Activated T-cell treated with anti-CD3 and anti-CD28 coated beads for 1 hour (primary cell): ENCODE data around the gene EIF2A.
"Not testable (repeated sequence)": the region's sequence is repeated elsewhere in the genome, so short reads cannot be mapped to it uniquely, and the experiment has no call there.

ENCODE experiments used
- DNase-seq: peaks from one replicate; pipeline ENCODE4 v3.0.0-alpha.2; 2020; ENCODE audit warnings: low read depth

Gene EIF2A

DNA sequence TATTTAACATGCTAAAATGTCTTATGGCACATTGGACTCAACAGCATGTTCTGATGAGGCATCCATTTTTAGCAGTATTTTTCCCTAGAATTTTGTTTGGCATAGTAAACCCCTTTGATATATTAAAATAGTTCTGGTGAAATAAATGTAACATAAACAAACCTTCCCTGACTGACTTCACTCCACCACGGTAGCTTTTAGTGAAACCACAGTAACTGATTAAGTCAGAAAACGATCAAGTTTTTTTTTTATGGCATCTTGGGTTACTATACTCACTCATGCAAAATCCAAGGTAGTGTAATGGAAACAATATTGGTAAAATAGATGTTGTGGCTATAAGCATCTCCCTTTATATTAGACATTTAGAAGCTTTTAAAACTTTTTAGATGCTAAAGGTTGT, 3.1 kb upstream of the EIF2A start:
- no peak for DNase-seq

DNA sequence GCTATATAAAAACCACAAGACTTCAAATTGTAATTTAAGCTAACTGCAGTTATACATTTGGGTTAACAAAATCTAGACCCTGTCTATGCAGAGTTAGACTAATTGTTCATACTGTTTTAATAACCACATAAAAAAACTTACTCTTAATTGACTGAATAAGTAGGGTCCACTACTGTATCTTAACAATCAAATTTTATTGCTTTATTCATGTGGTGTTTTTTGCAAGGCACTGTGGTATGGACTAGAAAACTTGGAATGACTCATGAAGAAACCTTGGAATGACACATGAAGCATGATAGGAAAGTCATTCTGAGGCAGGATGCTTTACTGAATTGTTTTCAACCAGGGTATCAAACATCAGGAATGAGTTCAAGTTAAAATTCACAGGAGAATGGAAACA, 2.5 kb upstream of the EIF2A start:
- DNase-seq: no peak

DNA sequence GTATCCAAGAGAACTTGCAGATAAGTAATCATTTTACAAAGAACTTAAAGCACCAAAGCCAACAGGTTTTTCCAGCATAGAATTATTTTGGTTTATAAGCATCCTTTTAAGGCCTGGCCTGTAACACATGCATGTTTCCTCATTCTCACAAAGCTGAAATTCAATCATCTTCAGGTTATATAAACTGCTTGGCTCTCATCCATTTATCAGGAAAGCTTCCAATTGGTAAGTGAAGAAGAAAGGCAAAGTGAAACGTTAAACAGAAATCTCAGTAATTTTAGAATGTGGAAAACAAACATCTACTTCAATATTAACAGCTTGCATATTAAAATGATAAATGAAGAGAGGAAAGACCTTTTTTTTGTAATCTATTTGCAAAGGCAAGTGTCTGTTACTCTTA, 1.9 kb upstream of the EIF2A start:
- DNase-seq: no peak

DNA sequence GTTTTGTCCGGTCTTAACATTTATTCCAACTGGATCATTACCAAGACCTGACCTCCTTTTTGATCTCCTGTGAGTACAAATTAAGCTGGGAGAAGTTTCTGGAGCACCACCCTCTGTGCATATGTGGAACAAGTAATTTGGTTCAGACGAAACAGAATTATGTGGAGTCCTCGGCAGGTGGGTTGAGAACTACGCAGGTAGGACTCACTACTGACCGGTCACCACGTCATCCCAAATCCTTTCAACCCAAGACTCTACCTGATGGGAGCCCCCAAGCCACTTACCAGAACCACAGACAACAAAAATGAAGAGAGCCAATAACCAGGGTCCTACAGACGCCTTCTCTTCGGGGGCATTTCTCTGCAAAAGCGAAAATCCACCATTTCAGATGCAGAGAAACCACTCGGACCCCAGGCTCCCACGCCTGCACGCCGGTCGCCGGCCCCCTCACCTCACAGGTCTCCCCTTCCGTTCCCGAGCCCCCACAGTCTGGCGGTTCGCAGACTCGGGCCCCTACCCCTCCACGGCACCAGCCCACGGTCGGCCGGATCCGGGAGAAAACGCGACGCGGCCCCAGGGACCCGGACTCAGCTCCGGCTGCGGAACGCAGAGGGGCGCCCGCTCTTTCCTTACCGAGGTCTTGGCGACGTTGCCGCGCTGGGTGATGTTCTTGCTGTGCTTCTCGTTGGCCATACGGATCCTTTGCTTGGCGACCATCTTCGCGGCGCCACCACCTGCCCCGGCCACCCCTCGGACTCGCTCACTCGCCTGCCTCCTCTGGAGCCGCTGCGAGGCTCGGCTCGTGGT, 965 bp upstream of the EIF2A start:
- peak; percentile 29 for DNase-seq

DNA sequence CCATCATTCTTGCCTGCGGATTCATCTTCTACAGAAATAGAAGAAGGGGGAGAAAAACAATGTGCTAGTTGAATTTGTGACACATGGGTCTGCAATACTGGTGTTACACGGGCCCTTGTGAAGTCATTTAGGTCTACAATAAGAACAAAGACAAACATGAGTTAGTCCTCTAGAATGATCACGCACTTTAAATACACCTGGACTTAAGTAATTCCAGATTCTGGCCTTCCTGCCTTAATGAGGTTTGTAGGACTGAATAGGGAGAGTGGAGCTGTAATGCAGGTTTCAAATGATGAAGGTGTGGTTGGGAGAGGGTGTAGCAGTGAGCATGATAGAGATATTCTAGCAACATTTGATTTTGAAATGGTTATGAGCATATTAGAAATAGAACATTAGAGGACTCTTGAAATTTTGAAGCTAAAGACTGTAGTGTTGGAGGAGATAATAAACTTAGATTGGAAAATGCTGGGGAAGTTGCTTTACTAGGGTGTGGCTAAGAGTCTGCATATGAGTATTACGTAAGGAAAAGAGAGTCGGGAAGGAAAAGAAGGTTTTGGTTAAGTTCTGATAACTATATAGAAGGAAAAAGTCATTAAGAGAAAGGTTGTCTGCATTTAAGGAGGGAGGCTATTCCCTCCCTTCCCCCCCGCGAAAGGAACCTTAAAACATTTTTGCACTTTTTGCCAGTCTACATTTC, 606 bp downstream of the EIF2A start:
- no peak for DNase-seq

DNA sequence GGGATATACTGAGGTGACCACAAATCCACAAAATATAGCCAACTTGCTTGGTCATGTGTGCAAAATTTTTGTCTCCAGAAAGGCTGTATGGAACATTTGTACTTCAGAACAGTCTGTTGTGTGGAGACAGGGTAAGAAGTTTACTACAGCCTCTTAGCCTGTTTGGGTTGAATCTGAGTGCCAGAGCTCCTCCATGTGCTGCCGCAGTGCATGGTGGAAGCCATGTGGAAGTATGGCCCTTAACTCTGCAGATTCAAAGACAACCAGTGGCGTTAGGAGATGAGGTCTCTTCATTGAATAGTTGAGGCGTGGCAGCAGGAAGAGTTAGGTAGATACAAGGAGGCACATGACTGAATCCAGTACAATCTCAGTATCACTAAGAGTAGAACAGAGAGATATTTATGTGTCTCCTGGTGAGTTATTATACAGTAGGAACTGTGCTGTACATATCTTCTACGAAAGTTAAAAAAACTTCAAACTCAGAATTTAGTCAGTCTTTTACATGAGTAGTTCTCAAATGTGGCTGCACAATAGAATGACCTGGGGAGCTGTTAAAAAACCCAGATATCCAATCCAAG, 9.4 kb downstream of the EIF2A start:
- no peak for DNase-seq

DNA sequence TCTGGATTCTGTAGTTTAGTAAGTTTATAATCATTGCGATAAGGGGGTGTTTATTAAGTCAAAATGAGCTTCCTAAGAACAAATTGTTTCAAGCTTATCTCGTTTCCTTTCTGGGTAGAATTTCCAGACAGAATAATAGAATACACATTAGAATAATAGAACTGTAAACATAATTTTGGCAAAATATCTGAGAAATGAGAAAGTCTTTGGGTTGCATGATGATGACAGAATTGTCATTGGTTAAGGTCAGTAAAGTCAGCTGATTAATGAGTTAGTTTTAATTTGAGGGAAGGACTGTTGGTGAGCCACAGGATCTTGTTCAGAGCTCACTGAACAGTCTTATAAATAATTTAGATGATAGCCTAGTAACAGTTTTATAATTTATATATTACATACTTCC, 10.2 kb downstream of the EIF2A start:
- DNase-seq: no peak

DNA sequence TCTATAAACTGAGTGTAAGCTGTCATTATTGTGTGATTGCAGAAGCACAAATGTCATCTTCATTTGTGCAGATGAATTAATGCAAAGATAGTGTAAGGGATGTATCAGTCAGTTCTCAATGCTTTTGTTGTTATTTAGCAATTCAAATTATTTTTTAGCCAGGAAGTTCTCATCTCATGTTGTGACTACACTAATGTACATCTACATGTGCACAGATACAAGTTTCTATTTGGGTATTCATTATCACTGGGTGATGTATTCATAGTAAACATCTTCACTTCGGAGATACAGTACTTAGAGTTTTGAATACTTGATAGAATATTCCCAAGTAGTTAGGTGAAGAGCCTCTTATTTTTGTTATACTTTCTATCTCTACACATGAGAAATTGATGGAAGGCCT, 11.1 kb downstream of the EIF2A start:
- no peak for DNase-seq

DNA sequence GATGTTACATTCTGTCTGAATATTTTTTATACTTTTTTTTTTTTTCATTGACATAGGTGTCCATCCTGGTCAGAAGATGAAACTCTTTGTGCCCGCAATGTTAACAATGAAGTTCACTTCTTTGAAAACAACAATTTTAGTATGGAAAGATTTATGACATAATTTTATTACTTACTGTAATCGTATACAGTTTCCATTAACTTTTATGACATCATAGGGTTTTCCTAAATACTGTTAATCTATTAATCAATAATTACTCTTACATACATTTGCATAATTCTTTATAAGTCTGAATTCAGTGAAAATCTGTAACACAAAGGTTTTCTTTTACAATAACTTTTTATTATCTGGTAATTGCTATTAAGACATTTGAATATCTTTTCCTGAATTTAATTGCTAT, 17.7 kb downstream of the EIF2A start:
- DNase-seq: no peak

DNA sequence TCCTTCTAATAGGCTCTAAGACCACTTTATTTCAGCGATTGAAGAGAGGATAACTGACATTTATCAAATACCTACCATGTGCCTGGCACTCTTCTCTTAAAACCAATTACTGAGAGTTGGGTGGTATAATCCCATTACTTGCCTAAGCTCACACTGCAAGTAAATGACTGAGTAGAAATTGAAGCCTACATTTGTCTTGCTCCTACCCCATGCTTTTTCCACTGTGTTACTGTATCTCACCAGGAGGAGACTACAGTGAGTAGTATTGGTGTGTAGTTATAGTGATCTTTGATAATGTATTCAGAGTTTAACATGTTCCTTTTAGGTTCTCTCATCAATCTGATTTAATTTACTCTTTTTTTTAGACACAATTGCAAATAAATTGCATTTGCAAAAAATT, 20.7 kb downstream of the EIF2A start:
- no peak for DNase-seq

DNA sequence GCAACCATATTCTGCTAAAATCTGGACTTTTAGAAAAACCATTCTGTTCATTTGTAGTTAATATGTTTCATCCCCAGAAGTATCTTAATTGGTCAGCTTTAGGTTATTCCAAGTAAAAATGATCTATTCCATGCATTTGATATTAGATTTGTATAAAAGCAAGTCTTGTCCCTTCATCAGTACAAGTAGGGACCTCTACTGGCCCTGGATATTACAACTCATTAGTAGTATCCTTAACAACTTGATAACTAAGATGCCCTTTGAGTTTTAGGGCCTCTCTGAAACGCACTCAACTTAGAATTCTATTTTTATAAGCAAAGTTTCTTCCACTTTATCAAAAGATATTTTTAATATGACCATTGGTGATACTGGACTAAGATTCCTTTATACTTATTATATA, 31.3 kb downstream of the EIF2A start:
- no peak for DNase-seq

DNA sequence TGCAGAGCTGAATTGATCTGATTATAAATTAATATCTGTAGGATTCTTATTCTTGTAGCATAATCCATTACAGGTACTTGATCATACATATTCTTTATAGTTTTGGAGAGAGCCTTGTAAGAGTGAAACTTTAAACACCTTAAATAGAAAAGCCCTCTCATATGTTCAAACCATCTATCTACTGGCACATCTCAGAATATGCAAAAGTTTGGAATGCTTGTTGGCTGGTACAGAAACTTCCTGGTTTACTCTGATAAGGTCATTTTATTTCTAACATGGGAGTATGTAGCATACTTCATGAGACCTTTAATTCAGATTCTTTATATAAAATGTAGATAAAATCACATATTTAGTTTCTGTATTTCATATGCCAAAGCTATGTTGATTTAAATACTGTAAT, 34.6 kb downstream of the EIF2A start:
- no peak for DNase-seq

DNA sequence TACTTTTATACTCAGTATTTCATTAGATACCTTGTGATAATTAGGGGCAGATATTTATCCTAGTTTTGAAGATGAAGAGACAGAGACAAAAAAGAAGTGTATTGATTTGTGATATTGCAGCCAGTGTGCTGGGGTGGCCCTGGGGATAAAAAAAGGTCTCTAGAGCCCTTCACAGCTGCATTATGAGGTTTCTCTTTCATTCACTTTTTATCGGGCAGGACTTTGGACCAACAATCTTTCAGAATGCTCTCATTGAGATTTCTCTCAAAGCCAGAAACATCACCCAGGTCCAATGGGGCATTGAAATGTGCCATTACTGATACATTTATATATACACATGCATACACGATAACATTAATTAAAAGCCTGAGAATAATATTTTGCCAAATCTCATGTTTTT, 36.0 kb downstream of the EIF2A start:
- DNase-seq: no peak

DNA sequence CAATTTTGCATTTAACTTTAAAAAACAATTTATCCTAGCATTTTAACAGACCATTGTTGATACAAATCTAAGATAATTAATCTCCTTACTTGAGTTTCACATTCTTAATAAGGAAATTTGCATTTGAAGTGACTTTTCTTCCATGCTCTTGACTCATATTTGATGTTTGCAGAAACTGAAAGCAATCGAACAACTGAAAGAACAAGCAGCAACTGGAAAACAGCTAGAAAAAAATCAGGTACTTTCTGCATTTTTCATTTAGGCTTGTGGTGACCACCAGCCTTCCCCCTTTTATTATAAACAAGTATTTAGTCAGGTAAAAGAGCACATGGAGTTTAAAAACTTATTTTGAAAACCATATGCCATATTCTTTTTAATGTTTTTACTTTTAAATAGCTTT, 36.4 kb downstream of the EIF2A start:
- no peak for DNase-seq

DNA sequence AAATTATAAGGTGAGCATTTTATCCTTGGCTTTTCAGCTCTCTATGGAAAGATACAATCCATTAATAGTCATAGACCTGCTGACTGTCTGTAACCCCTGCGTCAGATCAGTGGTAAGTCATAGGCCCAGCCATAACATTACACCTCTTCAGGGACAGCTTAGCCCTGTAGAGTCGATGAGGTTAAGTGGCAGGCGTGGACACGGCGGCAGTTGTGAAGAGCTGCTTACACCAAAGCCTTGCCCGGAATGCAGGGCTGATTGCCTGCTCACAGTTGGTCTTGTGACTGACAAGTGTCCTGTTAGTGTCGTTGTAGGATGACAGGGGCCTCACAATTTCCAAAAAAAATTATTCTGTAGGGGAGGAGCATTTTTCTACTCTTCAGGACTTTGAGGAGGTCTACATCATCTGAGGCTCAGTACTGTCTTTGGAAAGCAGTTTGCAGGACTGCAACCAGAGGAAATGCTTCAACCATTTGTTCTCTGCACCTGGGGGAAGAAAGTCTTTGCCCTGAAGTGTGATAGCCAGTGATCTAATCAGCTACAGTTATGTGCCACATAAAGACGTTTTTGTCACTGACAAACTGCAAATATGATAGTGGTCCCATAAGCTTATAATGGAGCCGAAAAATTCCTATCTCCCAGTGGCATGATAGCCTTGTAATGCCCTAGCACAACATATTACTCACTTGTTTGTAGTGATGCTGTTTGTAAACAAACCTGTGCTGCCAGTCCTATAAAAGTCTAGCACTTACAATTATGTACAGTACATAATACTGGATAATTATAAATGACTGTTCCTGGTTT, 41.6 kb downstream of the EIF2A start:
- no peak for DNase-seq

DNA sequence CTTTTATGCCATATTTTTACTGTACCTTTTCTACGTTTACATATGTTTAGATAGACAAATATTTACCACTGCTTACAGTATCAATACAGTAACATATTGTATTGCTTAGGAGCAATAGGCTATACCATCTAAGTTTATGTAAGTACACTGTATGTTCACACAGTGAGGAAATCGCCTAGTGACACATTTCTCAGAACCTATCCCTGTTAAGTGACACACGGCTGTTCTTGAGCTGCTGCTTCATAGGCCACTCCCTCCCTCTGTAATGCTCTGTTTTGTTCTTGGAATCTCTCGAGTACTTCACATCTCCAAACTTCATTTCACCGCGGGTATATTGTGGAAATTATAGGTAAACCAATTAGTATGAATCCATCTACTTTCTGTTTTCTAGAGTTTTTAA, 43.2 kb downstream of the EIF2A start:
- no peak for DNase-seq

DNA sequence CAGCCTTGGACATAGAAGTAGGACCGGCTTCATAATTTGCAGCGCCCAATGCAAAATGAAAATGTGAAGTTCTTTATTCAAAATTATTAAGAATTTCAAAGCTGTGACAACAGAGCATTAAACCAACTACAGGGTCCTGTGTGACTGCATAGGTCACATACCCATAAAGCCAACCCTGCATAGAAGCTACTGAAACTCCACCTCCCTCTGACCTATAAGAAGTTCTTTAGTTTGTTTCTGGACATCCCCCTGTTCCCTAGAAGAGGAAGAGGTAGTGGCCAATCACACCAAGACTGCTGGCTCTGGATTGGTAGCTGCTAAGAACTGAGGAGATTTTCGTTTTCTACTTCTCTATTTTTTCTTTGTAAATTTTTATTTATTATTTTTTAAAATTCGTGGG, 47.6 kb downstream of the EIF2A start:
- DNase-seq: no peak

DNA sequence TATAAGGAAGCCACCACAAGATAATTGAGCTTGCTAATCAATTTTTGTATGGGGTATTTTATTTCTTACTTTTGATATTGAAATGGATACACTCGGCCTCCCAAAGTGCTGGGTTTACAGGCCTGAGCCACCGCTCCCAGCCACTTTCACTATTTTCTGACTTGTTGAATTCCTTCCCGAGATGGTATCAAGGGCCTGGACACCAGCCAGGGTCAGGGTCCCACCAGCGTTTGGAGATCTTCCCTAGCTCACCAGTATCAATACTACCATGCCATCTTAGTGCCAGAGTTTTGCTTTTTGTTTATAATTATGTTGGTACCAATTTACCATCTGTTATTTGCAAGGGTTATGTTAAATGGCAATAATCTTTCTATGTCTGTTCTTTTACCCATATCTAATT, 51.1 kb downstream of the EIF2A start:
- DNase-seq: no peak

DNA sequence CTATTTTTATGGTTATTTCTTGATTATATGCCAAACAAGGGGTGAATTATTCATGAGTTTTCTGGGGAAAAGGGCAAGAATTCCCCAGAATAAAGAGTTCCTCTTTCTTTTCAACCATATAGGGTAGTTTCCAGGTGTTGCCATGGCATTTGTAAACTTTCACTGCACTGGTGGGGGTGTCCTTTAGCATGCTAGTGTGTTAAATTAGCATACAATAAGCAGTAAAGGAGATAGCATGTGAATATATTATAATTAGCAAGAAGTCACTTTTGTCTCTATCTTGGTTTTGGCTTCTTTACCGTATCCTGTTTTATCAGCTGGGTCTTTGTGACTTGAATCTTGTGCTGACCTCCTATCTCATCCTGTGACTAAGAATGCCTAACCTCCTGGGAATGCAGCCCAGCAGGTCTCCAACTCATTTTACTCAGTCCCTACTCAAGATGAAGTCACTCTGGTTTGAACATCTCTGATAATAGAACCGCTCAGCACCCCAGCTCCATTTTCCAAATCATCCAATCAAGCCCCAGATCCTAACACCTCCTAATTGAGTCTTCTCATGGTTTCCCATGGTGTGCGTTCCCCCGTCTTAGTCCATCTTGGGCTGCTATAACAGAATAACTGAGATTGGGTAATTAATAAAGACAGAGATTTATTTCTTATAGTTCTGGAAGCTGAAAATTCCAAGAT, 53.2 kb downstream of the EIF2A start:
- no peak for DNase-seq

DNA sequence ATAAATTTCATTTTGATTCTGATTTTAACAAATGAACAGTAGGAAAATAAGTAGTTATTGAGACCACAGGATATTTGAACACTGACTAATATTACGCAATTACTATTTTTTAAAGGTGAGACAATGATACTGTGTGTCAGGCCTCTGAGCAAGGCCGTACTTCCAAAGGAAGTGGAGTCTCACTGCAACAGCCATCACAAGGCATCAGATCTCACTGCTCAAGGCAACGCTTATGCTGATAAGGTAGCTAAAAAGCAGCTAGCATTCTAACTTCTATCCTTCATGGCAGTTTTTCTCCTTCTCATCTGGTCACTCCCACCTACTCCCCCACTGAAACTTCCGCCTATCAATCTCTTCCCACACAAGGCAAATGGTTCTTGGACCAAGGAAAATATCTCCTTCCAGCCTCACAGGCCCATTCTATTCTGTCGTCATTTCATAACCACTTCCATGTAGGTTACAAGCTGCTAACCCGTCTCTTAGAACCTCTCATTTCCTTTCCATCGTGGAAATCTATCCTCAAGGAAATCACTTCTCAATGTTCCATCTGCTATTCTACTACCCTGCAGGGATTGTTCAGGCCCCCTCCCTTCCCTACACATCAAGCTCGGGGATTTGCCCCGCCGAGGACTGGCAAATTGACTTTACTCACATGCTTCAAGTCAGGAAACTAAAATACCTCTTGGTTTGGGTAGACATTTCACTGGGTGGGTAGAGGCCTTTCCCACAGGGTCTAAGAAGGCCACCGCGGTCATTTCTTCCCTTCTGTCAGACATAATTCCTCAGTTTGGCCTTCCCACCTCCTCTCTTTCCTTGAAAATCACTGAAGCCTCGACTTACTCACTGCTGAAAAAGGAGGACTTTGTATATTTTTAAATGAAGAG, 54.3 kb downstream of the EIF2A start:
- DNase-seq: not testable (repeated sequence)
